Fibroblast of the conjunctiva (primary cell): ENCODE results near the gene AMY1C.
"Not testable (repeated sequence)": the region's sequence is repeated elsewhere in the genome, so short reads cannot be mapped to it uniquely, and the experiment has no call there.

Experiments
- DNase-seq: peaks from one replicate; pipeline ENCODE4 v3.0.0-alpha.2; 2010; ENCODE audit warnings: low read depth

Gene AMY1C

DNA sequence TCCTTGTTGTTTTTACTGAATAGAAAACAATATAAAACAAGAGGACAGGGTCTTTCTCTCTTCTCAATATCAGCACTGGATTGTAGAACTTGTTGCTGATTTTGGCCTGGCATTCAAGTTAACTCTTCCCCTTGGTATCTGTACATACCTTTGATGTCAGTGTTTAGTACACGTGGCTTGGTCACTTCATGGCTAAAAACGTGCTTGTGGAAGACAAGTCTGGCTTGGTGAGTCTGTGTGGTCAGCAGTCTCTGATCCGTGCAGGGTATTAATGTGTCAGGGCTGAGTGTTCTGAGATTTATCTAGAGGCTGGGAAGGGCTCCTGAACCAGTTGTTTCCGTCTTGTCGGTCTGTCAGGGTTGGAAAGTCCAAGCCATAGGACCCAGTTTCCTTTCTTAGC is at the start of gene AMY1C:
TSS of gene AMY1C (plus strand) at position 301 of the 400 bp plus-strand sequence. CDS start 572 bp downstream, outside the sequence.
- not testable (repeated sequence) for DNase-seq

DNA sequence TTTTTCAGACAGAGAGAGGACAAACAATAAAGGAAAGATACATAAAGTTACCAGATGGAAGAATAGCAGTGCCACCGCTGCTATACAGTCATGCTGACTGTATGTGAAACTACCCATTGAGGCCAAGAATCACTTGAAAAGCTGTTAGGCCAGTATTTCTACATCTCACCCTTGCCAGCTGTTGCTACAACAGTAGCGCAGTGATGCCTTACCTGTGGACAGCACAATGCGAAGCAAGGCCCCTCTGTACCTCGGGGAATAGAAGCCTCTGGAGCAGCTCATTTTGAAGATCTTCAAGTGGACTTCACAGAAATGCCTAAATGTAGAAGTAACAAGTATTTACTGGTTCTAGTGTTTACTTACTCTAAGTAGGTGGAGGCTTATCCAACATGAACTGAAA is 49.0 kb upstream of the AMY1C start:
- not testable (repeated sequence) for DNase-seq

- DNase-seq = not testable (repeated sequence)
Observed at GRCh38 chr1:103701256-103701655, 48.4 kb upstream of the AMY1C start.

DNA sequence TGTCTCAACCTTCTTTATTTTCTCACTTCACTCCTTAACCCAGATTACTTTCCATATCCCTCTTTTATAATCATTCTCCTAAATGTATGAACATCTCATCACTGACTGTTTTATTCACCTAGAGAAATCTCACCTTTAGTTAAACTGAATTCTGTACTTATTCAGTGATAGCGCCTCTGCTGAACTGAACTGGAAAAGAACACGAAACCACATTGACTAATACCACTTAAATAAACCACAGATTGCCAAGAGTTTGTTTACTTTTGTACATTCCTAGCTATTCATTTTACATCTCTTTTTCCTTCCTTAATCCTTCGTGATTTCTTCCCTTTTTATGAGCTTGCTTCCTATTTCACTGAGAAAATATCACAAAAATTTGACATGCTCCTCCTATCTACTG is 42.0 kb upstream of the AMY1C start:
- DNase-seq = not testable (repeated sequence)

GRCh38 chr1:103710381-103710780 is 39.3 kb upstream of the AMY1C start:
- not testable (repeated sequence) for DNase-seq

GRCh38 chr1:103717404-103717803 is 32.3 kb upstream of the AMY1C start:
- not testable (repeated sequence) for DNase-seq

GRCh38 chr1:103721473-103721872 is 28.2 kb upstream of the AMY1C start:
- DNase-seq = not testable (repeated sequence)

- not testable (repeated sequence) for DNase-seq
Observed at GRCh38 chr1:103735334-103735733, 14.4 kb upstream of the AMY1C start.

DNA sequence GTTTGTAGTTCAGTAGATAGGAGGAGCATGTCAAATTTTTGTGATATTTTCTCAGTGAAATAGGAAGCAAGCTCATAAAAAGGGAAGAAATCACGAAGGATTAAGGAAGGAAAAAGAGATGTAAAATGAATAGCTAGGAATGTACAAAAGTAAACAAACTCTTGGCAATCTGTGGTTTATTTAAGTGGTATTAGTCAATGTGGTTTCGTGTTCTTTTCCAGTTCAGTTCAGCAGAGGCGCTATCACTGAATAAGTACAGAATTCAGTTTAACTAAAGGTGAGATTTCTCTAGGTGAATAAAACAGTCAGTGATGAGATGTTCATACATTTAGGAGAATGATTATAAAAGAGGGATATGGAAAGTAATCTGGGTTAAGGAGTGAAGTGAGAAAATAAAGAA is 11.7 kb upstream of the AMY1C start:
- DNase-seq = not testable (repeated sequence)

DNA sequence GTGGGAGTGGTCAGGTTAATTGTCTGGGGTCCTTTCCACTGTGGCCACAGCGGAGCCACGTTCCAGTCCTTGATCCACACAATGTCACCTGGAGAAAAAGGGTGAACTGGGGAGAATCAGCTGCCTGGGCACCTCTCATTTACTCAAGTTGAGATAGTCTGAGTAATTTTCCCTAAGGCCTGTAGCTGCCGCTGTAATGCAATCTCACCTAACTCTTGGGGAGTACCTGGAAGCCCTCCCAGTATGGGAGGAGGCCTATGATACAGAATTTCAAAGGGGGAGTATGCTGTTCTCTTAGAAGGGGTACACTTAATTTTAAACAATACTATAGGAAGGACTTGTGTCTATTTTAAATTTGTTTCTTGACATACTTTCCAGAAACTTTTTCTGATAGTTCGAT is 5.2 kb upstream of the AMY1C start:
- not testable (repeated sequence) for DNase-seq

DNA sequence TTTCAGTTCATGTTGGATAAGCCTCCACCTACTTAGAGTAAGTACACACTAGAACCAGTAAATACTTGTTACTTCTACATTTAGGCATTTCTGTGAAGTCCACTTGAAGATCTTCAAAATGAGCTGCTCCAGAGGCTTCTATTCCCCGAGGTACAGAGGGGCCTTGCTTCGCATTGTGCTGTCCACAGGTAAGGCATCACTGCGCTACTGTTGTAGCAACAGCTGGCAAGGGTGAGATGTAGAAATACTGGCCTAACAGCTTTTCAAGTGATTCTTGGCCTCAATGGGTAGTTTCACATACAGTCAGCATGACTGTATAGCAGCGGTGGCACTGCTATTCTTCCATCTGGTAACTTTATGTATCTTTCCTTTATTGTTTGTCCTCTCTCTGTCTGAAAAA is 4.7 kb upstream of the AMY1C start:
- not testable (repeated sequence) for DNase-seq

GRCh38 chr1:103748273-103748672 is 1.4 kb upstream of the AMY1C start:
- not testable (repeated sequence) for DNase-seq

DNA sequence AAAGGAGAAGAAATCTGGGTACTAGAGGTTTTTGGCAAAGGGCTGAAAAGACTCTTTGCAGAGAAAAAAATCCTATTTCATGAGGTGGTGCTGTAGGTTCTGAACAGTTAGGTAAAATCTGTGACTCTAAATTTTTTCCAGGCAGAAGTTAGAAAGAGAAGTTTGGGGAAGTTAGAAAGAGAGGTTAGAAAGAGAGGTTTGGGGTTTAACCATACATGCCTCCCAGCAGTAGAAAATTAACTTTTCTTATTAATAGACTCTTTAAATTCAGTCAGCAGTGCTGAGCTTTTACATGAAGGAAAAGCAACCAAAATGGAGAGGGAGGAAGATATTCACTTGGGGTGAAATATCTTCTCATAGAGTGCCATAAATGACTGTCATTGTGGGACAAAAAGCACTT is 12.2 kb downstream of the AMY1C start:
- no peak for DNase-seq

DNA sequence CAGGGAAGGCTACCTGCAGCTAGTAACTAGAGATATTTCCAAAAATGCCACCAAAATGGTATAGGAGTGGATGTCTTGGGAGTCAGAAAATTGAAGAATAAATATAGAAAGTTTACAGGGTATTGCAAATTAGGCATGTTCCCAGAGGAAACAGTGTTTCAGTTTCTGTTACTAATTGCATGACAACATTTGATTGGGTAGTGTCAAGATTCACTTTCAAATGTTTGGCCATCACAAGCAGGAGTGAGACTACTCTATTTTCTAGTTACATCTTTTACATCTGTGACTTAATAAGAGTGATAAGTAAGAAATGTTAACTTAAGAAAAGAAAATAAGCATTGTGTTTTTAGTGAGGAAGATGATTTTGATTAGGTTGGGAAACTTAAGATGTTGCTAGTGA is 30.2 kb downstream of the AMY1C start:
- DNase-seq = no peak

GRCh38 chr1:103783944-103784377 is 34.3 kb downstream of the AMY1C start:
- no peak for DNase-seq

GRCh38 chr1:103788377-103788776 is 38.7 kb downstream of the AMY1C start:
- DNase-seq = no peak

- DNase-seq = no peak
Observed at GRCh38 chr1:103790172-103790571, 40.5 kb downstream of the AMY1C start.
